Ishikawa (cell line): ENCODE data around the gene ASCL2.

Source experiments
- CEBPB ChIP-seq: IDR thresholded peaks from 2 replicates; pipeline ENCODE4 v1.6.1; 2012
- CREB1 ChIP-seq: IDR thresholded peaks from 2 replicates; pipeline ENCODE4 v1.6.1; 2012; ENCODE audit warnings: low read depth
- EGR1 ChIP-seq: IDR thresholded peaks from 2 replicates; pipeline ENCODE4 v1.6.1; 2012
- EP300 ChIP-seq: IDR thresholded peaks from 2 replicates; pipeline ENCODE4 v1.6.1; 2012; ENCODE audit warnings: borderline replicate concordance
- FOXM1 ChIP-seq: IDR thresholded peaks from 2 replicates; pipeline ENCODE4 v1.6.1; 2012; ENCODE audit warnings: low read depth, borderline replicate concordance
- MAX ChIP-seq: IDR thresholded peaks from 2 replicates; pipeline ENCODE4 v1.6.1; 2012
- NFIC ChIP-seq: IDR thresholded peaks from 2 replicates; pipeline ENCODE4 v1.6.1; 2012
- RAD21 ChIP-seq: IDR thresholded peaks from 2 replicates; pipeline ENCODE4 v1.6.1; 2012; ENCODE audit warnings: low read depth
- REST ChIP-seq: IDR thresholded peaks from 2 replicates; pipeline ENCODE4 v1.6.1; 2012; ENCODE audit warnings: low read depth, mild to moderate bottlenecking
- TAF1 ChIP-seq: IDR thresholded peaks from 2 replicates; pipeline ENCODE4 v1.6.1; 2012; ENCODE audit warnings: low read depth, mild to moderate bottlenecking
- TCF12 ChIP-seq: IDR thresholded peaks from 2 replicates; pipeline ENCODE4 v1.6.1; 2012; ENCODE audit warnings: low read depth
- TEAD4 ChIP-seq: IDR thresholded peaks from 2 replicates; pipeline ENCODE4 v1.6.1; 2012
- YY1 ChIP-seq: IDR thresholded peaks from 2 replicates; pipeline ENCODE4 v1.6.1; 2012; ENCODE audit warnings: low read depth
- ZBTB7A ChIP-seq: IDR thresholded peaks from 2 replicates; pipeline ENCODE4 v1.6.1; 2012; ENCODE audit warnings: low read depth
- TF ChIP-seq, protein P1 (sequence below): IDR thresholded peaks from 2 replicates; pipeline ENCODE4 v1.6.1; 2012

ASCL2 gene

GRCh38 chr11:2222451-2222850 is 47.9 kb downstream of the ASCL2 start:
- TF ChIP-seq TAF1 (no peak), TCF12 (no peak), TEAD4 (no peak), EGR1 (no peak), FOXM1 (no peak), MAX (no peak), YY1 (no peak), CREB1 (no peak), ZBTB7A (no peak), REST (no peak), NFIC (no peak), CEBPB (no peak), RAD21 (no peak), EP300 (no peak)
- TF ChIP-seq, protein P1, sequence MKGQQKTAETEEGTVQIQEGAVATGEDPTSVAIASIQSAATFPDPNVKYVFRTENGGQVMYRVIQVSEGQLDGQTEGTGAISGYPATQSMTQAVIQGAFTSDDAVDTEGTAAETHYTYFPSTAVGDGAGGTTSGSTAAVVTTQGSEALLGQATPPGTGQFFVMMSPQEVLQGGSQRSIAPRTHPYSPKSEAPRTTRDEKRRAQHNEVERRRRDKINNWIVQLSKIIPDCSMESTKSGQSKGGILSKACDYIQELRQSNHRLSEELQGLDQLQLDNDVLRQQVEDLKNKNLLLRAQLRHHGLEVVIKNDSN: no peak

DNA sequence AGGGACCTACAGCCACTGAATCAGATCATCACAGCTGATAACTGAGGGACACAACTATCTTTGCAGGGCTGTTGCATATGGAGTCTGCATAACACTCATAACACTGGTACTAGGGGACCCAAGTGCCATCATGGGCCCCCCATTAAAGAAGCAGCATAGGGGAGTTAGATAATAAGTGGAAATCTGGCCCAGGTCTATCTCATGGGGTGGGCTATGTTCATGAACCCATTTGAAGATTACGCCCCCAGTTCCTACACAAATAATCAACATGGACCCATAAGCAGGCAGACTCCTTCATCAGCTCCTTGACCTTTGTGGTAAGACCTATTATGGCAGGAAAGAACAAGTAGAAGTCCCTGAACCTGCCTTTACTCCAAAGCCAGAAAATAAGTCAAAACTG is 48.8 kb downstream of the ASCL2 start:
- TF ChIP-seq, protein P1: no peak
- no peak for TF ChIP-seq TAF1
- TF ChIP-seq CREB1: no peak
- no peak for TF ChIP-seq REST
- TF ChIP-seq CEBPB: no peak
- no peak for TF ChIP-seq TCF12
- no peak for TF ChIP-seq EGR1
- no peak for TF ChIP-seq ZBTB7A
- TF ChIP-seq MAX: no peak
- TF ChIP-seq NFIC: no peak
- no peak for TF ChIP-seq YY1
- no peak for TF ChIP-seq EP300

DNA sequence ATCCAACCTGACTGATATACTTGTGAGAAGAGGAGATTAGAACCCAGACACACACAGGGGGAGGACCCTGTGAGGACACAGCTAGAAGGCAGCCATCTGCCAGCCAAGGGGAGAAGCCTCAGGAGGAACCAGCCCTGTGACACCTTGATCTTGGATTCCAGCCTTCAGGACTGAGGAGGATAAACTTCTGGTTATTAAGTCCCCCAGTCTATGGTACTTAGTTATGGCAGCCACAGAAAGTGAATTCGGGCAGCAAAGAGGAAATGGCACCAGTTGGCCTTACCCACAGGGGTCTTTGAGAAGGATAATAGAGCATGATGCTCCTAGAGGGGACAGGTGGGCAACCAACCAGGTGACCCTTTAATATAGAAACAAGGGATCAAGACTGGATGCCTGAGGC is 49.4 kb downstream of the ASCL2 start:
- TF ChIP-seq EP300 (no peak), TCF12 (no peak), TEAD4 (no peak), FOXM1 (no peak), MAX (no peak), YY1 (no peak), CEBPB (no peak), NFIC (no peak)
- TF ChIP-seq, protein P1: no peak

DNA sequence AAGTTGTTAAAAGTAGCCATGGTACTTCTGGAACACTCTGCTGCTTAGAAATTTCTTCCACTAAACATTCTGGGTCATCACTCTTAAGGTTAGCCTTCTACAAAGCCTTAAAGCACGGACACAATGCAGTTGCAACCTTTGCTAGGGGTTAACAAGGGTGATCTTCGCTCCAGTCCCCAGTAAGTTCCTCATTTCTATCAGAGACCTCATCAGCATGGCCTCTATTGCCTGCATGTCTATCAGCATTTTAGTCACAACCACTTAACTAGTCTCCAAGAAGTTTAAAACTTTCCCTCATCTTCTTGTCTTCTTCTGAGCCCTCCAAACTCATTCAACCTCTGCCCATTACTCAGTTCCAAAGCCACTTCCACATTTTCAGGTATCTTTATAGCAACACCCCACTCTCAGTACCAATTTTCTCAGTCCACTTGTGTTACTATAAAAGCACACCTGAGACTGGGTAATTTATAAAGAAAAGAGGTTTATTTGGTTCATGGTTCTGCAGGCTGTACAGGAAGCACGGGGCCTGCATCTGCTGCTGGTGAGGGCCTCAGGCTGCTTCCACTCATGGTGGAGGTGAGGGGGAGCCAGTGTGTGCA is 50.1 kb downstream of the ASCL2 start:
- no peak for TF ChIP-seq NFIC
- TF ChIP-seq TCF12: no peak
- no peak for TF ChIP-seq FOXM1
- no peak for TF ChIP-seq YY1
- TF ChIP-seq ZBTB7A: no peak

GRCh38 chr11:2219318-2220017 is 50.9 kb downstream of the ASCL2 start:
- TF ChIP-seq CREB1 (no peak), NFIC (no peak), CEBPB (no peak), MAX (no peak), RAD21 (no peak), TAF1 (no peak), YY1 (no peak), TEAD4 (no peak)
